HT-29 (cell line): ENCODE results near the gene FOXP1. TPM values are rescaled to one million over a fixed set of nuclear protein-coding genes. Genes with fewer than 3 reads are reported as not detected.

Experiments
- DNase-seq: peaks from one replicate; pipeline ENCODE4 v3.0.0-alpha.2; 2015; ENCODE audit warnings: low spot score
- total RNA-seq: library from RNA; depleted of rRNA; stranded (reverse); fragments of >200 nt; shearing (Covaris generic); gene quantifications from 2 replicates; pipeline ENCODE4 v1.2.3, GENCODE V29; 2014

The FOXP1 gene
- total RNA-seq, 1 experiment from 2014 or later: 31.0 TPM

DNA sequence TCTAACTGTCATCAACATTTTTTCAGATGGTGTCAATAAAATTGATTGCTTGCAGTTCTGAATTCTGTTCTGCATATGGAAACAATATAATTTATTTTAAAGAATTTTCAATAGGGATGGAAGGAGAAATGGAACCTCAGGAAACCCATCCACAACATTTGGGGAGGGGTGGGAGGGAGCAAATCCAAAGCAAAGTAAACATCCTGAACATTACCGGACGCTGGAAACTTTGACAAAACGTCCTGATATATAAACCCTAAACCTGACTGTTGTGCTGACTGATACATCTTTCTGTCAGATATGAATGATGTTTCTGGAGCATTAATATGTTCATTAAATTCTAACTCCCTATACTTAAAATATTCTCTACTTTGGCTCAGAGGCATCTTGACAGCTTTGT, 479.0 kb downstream of the FOXP1 start:
- no peak for DNase-seq

DNA sequence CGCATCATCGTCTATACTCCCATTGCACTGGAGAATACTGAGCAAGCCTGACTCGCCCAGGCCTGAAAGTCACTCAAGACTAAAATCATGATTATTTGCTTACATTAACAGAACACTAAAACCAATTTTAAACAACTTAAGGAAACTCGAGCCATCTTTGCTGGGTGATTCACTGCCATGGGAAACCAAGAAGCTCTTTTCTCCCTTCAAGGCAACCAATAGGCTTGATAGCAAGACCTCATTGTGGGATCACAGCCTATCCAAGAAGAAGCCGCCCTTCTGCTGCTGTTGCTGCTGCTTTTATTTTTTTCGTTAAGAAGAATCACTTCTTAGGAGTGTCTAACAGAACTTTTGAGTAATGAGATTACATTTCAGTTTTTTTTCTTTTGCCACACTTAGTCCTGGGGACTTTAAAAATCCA, 479.4 kb downstream of the FOXP1 start:
- no peak for DNase-seq

DNA sequence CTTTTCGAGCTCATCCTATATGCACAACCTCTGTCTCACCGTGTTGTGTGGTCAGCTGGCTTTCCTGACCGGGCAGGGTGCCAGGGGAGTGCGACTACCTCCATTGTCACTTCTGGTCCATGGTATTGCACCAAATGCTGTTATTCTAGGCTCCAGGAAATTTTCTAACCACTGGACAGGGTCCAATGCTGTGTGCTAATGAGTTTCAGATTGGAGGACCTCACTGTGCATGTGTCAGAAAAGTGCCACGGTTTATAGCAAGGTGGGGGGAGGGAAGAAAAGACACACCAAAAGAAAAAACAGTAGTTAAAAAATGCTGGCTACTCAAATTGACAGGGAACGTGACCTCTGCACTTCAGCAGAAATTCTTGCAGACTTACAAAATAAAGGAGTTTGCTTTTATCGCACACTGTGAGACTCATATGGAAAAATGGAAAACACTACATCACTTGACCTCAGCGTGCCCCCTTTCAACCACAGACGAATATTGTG, 480.1 kb downstream of the FOXP1 start:
- no peak for DNase-seq

DNA sequence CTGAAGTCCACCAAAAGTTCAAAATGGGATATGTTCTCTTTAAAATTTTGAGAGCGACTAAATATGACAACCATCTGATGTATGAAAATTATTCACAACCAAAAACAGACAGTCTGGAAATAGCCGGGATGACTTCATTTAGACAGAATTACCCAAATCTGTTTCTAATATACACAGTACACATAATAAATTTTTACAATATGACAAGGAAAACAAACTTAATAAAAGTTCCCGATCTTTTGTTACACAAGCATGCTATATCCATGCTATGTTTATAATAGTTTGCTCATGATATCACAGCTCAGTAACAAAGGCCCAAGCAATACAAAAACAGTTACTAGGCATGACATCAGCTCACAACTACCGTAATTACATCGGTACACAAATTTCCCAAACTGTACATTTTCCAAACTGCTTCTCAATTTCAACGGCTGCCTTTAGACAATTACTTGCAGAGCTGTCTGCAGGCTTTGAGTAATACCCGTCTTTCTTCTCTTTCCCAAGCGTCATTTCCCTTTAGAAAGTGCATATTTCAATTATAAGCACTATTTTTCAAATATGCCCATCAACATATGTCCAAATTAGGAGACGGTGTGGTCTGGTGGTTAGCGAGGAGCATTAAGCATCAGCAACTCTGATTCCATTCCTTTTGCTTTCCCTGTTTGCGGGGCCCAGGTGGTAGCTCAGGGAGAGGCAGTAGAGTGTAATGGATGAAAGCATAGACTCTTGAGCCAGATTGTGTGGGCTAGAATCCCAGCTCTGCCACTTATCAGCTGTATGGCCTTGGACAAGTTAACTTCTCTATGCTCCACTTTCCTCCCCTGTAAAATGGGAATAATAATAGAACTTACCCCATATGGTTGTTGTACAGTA, 481.2 kb downstream of the FOXP1 start:
- no peak for DNase-seq

DNA sequence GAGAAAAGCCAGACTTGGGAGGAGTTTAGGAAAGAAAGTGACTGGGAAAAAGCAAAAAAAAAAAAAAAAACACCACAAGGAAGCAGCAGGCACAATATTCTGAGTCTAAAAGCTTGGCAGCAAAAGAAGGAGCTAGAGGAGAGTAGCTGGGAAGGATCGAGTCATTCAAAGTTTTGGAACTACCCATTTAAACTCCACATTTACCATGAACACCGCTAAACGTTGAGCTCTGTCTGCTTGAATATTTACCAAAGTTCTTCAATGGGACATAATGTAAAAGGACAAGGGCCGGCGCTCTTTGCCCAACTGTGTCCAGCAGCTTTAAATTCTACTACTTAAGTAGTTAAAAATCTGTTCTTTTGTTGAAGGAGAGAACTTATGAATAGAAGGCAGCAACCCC, 481.9 kb downstream of the FOXP1 start:
- no peak for DNase-seq

DNA sequence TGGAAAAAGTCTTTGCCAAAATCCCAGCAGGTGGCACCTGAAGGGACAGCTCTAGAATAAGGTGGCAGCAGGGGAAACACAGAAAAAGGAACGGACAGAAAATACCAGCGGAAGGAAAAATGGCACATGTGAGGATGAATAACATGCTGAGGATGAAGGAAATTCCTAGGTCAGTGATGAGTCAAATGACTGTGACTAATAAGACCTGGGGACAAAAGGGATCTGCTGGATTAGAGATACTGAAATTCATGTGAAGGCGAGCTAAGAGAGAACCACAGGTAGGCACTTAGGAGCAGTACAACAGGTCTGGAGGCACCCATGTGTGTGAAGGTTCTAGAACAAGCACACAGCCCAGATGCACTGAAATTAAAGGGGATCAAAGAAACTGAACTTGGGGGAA, 482.5 kb downstream of the FOXP1 start:
- DNase-seq: no peak

DNA sequence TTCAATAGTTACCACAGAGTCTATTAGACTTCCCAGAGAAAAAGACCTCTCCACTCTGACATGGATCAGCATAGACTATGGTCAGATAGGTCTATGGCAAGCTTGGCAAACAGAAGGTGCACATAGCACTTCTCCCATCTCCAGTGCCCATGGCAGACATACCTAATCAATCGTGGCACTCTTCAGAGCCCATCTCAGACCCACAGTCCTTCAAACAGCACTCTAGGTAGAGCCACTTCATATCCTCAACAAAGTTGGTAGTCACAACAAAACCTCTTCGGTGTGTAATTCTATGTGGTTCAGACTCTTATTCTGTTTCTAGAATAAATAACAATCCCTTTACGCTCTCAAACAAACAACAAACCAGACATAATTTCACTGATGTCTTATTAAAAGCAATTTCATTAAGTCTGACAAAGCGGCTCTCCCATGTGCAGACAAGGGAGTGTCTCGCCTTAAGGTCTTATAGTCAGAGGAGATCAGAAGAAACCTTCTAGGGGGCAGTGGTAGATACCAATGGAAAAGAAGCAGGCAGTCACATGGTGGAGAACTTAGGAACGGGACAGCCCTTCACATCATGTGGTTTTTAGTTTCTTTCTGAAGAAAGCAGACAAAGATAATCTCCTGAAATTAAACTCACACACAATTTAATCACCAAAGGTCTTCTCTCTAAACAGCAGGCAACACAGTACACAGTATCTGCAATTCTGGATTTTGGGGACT, 483.4 kb downstream of the FOXP1 start:
- DNase-seq: no peak

DNA sequence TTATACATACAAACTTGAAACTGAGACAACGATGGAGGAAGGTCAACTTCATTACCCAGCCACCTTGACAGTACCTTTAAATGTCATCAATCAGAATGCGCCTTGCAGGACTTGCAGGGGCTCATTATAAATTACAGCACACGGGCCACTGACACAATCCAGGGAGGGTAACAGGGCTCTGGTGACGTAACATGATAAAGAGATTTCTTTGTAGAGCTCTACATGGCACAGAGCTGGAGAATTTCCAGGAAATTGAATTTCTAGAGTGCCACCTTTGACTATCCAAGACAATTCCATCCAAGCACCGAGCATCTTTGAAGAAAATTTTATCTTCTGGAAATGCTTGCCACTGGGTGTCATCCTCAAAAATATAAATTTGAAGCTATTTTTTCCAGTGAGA, 486.0 kb downstream of the FOXP1 start:
- DNase-seq: no peak

DNA sequence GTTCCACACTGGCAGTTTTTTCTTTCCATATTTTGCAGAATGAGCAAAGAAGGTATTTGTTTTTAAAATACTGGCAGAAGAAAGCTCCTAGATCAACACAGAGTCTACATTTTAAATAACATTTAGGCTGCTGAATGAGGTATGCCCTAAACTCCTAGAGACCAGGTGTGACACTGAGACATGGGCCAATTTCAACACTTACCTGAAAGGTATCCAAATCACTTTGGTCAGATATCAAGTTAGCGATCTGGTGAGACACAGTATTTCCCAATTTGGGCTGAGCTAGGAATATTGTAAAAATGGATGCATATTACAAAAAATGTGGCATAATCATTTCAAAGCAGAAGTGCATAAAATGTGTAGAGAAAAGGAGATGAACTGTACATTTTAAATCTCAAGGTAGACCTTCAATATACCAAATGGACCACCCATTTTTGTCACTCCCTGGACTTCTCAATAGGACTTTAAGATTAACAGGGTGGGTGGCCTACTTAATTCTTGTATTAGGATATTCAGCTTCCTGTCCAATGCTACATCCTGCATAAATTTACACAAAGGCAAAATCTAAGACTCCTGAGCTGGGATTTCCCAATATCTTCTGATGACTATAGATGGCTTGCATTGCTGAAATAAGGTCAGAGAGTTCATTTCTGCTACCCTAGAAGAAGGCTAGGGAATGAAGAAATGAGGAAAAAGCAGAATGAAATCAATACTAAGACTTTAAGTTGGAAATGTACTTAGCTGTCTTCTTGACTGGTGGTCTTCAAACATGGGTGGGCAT, 487.8 kb downstream of the FOXP1 start:
- DNase-seq: no peak

DNA sequence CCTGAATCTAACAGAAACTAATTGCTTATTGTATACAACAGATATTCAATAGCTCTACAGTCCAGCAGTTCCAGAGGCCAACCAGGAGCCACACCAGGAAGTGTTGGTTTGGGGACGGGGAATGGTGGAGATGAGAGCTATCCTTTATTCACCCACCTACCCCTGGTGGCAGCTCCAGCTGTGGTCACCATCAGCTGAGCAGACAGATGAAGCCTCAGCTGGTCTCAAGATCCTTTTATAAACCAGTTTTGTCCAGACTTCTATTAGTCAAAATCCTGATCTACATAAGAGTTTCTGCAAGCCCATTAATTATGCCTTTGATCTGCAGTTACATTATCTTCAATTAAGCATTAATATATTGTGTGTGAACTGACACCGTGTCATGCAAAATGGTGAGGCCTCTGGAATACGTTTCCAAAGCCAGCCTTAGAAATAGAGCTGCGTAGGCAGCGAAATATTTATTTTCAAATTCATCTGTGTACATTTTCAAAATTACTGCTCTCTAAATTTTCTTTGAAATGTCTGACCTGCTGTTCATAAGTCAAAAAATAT, 488.8 kb downstream of the FOXP1 start:
- no peak for DNase-seq

DNA sequence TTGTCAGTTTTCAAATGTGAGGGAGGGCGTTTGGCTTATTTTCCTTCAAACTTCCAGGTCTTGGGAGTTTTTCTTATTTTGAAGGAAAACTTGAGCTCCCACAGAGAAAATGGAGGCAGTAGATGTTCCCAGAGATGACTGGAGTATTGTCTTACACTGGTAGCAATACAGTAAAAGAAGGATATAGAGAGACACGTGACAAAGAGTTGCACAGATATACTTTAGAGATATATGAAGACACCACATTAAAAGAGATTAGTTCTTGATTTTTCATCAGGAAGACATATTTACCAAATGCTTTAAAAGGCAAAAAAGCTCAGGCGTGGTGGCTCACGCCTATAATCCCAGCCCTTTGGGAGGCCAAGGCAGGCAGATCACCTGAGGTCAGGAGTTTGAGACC, 490.9 kb downstream of the FOXP1 start:
- DNase-seq: no peak

DNA sequence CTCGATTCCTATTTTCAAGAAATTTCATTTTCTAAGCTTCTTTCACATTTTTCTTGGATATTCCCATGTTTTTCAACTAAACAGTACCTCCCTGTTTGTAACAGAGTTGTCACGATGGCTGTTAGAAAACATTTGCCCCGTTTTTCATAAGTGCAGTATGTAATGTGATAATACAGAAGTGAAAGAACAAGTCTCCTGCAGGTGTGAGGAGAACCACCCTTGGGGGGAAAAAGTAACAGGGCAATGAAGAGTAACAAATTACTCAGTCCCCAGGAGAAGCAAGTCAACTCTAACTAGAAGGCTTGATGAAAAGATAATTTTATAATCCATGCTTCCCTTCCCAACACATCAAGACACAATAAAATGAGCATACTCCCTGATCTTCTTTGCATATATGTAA, 493.3 kb downstream of the FOXP1 start:
- no peak for DNase-seq

DNA sequence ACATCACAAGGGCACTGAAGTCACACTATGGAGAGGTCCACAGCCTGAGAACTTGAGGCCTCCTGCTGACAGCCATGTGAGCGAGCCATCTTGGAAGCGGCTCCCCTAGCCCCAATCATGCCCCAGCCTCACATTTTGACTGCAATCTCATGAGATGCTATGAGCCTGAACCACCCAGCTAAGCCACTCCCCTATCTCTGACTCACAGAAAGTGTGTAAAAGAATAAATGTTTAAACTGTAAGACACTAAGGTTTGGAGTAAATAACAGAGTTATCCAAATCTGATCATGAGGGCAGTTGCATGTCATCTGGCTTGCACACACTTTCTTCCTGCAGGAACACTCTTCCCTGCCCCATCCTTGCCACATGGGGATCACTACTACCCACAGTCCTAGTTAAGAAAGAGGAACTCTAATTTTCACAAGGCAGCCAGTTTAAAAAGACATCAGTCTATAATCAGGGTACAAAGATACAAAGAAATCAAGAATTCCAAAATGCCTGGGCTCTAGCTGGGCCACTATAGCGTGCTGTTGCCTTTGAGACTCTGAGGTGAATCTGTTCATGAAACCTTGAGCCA, 494.2 kb downstream of the FOXP1 start:
- DNase-seq: no peak

DNA sequence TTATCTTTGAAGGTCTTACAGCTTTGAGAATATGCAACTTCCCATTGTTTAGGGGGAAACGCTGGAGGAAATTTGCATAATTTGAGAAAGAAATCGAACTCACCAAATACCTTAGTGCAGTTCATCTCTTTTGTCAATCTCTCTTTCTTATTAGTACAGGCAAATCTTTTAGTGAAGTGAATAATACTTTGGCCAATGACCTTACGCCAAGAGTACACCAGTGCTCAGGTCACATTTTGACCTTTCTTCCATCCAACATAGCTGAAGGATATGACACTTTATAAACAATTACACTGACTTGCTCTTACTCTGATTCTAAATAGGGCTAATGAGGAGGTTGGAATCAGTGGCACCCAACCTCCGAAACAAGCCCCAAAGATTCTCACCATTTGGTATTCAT, 494.8 kb downstream of the FOXP1 start:
- DNase-seq: no peak

DNA sequence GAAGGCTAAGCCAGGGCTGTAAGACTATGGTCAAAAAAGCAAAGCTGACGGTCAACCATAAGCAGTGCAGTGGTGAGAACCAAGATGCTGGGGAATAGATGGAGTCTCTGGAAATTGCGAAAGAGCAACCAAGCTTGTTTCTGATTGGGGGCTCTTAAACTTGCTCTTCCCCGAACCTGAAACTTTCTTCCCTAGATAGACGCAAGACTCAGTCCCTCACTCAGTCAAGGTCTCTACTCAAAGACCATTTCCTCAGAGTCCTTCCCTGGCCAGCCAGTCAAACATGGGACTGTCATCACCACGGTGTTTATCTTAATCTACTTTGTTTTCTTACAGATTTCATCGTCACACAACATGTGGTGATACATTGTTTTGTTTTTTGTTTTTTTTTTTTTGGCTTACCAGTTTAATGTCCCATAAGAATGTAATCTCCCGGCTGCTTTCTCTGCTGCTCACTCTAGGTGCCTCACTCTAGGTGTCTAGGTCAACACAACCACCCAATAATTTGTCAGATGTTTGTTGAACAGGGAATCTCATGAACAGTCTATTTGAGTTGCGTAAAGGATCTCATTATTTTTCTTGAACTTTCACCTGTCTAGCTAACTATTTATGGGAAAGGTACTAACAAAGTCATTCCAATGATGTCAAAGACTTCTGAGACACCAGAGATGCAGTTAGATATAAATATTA, 495.4 kb downstream of the FOXP1 start:
- no peak for DNase-seq

DNA sequence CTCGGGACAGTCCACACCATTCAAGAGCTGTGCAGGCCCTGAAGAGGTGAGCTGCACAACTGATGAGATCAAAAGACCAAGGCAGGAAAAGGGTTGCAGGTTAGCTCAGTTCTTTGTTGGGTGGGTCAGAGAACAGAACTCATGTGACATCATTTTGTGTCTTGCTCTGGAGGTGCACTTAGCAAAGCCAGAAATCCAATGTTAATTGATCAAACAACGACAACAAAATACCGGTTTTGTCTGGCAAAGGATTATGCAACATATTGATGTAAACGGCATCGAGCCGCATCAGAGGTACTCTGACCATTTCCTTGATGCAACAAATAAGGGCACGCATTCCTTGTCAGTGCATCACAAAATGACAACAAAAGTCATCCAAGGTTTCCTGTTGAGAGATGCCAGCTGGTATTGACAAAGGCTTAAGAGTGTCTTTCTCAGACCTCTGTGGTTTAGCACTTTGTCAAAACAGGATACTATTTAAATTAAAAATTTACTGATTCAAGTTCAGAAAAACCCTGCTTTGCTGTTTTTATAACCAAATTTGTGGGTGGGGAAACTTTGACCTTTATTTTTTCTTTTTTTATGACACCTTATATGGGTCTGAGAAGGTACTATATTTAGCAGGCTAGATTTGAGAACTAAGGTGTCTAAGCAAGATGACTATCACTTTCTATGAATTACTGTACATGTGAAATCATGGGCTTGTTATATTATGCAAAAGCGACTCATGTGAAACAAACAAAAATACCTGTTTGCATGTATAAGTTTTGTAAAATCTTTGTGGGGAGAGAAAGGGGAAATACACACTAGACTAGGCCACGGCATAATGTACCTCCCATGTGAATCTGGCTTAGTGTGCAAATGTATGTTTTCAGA, 496.1 kb downstream of the FOXP1 start:
- peak; percentile 52 for DNase-seq

DNA sequence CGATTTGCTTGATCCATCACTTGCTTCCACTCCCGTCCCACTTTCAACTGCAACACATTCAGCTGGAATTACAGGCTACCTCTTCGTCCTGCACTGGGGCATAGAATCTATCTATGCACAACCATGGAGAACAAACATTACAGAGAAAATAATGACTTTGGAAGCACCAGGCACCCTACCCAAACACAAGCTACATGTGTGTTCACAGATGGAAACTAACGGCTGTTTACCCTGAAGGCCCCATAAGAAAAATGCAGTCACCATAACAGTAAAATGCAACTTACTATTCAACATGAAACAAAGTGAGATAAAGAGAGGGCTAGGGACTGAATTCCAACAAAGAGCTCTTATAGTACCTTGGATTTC, 496.8 kb downstream of the FOXP1 start:
- DNase-seq: no peak

DNA sequence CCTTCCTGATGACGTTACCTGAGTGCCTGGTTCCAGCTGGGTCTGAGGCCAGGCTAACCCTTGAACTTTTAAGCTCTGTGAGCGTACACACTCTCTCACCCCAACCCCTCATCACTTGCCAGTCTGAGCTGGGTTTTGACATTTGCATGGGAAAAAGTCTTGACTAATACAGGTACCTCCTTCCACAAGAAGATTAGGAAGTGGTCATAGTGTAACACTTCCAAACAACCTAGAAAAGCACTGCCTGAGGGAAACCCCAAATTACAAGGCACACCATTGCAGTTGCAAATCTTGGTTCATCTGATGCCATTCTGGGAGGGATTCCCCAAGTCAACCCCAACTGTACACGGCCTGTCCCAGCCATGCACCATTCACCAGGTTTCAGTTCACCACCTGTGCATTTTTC, 499.8 kb downstream of the FOXP1 start:
- no peak for DNase-seq

DNA sequence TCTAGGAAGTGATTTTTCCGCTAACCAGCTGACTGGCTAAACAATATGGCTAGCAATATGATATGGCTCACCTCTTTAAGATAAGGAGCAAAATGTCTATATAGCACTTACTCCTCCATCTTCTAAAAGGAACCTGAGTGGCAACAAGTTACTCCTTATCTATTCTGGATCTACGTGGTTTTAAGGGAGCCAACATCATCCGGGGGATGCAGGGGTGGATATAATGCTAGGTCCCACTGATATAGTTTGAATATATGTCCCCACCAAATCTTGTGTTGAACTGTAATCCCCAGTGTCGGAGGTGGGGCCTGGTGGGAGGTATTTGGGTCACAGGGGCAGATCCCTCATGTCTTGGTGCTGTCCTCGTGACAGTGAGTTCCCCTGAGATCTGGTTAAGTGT, 500.7 kb downstream of the FOXP1 start:
- DNase-seq: no peak

DNA sequence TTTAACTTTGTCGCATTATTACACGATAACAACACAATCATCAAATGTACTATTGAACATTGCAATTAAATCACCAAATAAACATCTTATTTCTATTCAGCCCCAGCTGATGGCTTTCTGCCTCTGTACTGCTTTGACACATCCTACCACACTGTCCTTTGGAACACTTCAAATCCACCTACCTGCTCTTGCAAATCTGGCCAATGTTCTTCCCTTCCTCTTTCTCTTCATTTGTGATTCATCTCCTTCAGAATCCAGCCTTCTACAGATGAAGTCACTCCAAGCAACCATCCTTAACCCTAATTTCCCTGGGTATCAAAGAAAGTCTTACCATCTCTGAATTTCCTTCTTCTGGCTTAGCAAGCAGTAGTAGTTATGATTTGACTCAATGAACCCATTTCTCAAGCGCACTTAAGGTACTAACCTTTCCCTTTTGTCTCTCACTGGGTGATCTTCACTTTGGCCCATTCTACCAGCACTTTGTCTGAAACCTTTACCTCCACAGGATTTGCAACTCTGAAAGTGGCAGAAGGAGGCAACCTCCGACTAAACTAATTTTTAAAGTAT, 502.9 kb downstream of the FOXP1 start:
- DNase-seq: no peak
